GM12892 (cell line): ENCODE measurements around the gene PROK2.

Experiments
- DNase-seq: peaks from one replicate; pipeline ENCODE4 v3.0.0; 2011; ENCODE audit not compliant: insufficient read length
- FAIRE-seq: peaks from 2 replicates; lab custom pipeline; 2011; peaks lifted over from hg19 to GRCh38; lab: Jason Lieb, UNC
- POLR2A ChIP-seq: IDR thresholded peaks from 2 replicates; pipeline ENCODE4 v1.6.1; 2011; ENCODE audit warnings: low read depth, low read length, control low read depth
- POLR2AphosphoS5 ChIP-seq: IDR thresholded peaks from 2 replicates; pipeline ENCODE4 v1.6.1; 2011; ENCODE audit warnings: low read depth, low read length, control low read depth
- TAF1 ChIP-seq: IDR thresholded peaks from 2 replicates; pipeline ENCODE4 v1.6.1; 2011; ENCODE audit warnings: low read depth, mild to moderate bottlenecking, control low read depth, low read length, borderline replicate concordance

The PROK2 gene

DNA sequence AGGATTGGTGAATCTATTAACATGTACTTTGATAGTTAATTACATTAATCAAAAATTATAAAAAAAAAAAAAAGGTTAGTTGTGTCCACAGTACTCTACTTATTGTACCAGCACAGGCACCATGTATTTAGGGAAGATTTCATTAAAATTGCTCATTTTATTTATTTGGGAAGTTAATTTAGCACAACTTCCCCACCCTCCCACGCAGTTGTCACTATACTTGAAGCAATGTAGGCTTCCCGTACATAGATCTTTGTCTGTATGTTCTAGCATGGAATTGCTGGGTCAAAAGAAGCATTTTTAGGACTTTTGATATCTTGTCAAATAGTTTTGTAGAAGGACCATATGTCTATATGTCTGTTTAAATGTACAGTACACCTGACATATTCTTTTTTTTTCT, 26.9 kb downstream of the PROK2 start:
- DNase-seq: no peak
- no peak for FAIRE-seq
- TF ChIP-seq POLR2A (no peak), TAF1 (no peak), POLR2AphosphoS5 (no peak)

DNA sequence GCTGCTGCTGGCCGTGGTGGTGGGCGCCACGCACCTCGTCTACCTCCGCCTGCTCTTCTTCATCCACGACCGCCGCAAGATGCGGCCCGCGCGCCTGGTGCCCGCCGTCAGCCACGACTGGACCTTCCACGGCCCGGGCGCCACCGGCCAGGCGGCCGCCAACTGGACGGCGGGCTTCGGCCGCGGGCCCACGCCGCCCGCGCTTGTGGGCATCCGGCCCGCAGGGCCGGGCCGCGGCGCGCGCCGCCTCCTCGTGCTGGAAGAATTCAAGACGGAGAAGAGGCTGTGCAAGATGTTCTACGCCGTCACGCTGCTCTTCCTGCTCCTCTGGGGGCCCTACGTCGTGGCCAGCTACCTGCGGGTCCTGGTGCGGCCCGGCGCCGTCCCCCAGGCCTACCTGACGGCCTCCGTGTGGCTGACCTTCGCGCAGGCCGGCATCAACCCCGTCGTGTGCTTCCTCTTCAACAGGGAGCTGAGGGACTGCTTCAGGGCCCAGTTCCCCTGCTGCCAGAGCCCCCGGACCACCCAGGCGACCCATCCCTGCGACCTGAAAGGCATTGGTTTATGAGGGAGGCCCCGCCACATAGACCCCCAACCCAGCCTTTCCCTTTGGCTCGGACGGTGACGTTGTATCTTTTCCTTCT, 30.2 kb downstream of the PROK2 start:
- TF ChIP-seq TAF1: no peak
- TF ChIP-seq POLR2AphosphoS5: no peak
- no peak for TF ChIP-seq POLR2A
- no peak for FAIRE-seq
- DNase-seq: no peak

DNA sequence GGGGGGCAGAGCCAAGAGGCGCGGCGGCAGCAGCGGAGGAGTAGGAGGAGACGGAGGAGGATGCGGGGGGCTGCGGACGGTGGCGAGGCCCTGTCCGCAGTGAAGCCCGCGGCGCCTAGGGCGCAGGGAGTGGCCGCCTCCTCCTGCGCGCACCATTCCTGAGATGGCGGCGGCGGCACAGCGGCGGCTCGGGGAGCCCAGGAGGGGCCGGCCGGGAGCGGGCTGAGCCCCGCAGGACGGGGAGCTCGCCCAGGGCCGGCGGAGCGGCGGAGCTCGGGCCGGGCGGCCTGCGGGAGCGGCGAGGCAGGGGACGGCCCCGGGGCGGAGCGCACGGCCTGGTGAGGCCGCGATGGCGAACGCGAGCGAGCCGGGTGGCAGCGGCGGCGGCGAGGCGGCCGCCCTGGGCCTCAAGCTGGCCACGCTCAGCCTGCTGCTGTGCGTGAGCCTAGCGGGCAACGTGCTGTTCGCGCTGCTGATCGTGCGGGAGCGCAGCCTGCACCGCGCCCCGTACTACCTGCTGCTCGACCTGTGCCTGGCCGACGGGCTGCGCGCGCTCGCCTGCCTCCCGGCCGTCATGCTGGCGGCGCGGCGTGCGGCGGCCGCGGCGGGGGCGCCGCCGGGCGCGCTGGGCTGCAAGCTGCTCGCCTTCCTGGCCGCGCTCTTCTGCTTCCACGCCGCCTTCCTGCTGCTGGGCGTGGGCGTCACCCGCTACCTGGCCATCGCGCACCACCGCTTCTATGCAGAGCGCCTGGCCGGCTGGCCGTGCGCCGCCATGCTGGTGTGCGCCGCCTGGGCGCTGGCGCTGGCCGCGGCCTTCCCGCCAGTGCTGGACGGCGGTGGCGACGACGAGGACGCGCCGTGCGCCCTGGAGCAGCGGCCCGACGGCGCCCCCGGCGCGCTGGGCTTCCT, 31.0 kb downstream of the PROK2 start, which contains the start of gene GPR27:
TSS of gene GPR27 (plus strand) at position 155 of the 909 bp plus-strand sequence. CDS start at position 350, 195 bp downstream.
- TF ChIP-seq POLR2AphosphoS5 (no peak), TAF1 (no peak), POLR2A (no peak)
- FAIRE-seq (no peak), DNase-seq (no peak)

DNA sequence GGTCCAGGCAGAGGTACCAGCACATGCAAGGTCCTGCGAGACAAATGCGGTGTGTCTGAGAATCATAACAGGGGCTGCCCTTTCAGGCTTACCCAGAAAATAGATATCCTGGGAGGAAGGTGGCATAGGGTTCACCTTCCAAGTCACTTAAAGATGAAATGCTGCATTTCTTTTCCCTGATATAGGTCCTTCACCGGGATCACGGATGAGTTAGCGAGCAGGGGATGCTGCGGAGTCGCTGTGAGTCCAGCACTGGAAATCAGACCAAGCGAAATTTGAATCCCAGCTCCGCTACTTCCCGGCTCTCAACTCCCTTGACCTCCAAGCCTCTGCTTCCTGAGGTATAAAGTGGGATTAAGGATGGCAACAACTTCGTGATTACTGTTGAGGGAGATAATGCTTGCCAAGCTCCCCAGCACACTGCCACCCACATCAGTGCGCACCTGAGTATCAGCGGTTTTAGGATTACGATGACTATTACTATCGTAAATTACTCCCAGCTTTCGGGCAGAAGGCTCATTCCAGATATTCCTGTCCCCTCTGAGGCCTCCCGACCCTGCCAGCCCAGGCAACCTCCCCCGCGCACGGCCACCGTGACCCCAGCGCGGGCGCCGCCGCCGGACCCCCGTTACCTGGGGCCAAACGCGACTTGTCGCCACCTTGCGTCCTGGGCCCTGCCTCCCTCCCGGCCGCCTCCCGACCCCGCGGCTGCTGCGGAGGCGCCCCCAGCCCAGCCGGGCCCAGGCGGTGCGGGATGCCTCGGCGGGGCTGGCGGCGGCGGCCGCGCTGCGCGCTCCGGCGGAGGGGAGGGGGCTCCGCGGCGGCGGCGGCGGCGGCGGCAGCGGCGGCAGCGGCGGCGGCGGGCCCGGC, 31.9 kb downstream of the PROK2 start:
- no peak for FAIRE-seq
- DNase-seq: no peak
- no peak for TF ChIP-seq POLR2A
- no peak for TF ChIP-seq TAF1
- no peak for TF ChIP-seq POLR2AphosphoS5

DNA sequence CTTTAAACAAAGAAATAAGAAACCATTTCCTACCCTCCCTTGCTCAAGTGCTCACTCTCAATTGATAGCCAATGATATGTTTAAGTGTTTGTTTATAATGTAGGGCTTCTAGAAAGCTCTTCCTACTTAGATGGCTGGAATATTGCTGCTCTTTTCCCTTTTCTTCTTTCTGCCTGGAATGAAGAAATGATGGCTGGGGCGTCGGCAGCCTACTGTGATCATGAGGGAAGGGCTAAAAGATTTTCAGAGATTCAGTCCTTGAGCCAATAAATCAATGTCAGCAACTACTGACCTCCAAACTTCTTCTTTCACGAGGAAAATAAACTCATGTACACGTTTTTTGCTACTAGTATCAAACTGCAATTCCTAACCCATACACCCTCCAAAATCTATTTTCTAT, 33.3 kb downstream of the PROK2 start:
- DNase-seq: no peak
- TF ChIP-seq POLR2AphosphoS5 (no peak), TAF1 (no peak), POLR2A (no peak)
- FAIRE-seq: no peak

DNA sequence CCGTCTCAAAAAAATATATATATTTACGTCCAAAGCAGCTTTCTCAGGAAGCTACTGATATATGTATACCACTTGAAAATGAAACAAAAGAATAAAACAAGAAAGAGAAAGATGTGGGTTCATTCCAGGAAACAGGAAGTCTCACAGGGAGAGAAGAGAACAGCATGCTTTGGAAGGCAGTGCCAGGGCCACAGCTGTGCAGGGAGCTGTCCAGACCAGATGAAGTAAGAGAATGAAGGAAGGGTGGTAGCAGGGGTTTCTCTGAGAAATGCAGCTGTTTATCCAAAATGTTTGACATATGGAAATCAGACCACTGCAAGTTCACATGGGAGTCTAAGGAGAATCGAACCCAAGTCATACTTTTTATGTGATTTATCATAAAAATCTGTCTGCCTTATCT, 40.2 kb downstream of the PROK2 start:
- FAIRE-seq (no peak), DNase-seq (no peak)
- TF ChIP-seq TAF1: no peak
- TF ChIP-seq POLR2AphosphoS5: no peak
- no peak for TF ChIP-seq POLR2A

DNA sequence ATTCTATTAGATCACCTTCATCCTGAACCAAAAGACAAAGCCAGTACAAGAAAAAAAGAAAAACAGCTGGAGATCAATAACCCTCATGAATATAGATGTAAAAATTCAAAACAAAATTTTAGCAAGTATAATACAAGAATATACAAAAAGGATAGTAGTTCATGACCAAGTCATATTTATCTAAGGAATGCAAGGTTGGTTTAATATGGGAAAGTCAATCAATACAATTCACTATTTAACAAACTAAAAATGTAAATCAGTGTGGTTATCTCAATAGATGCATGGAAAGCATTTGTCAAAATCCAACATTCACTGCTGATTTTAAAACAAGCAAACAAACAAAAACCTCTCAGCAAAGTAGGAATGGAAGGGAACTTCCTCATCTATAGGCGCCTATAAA, 42.3 kb downstream of the PROK2 start:
- DNase-seq (no peak), FAIRE-seq (no peak)
- TF ChIP-seq POLR2AphosphoS5 (no peak), POLR2A (no peak), TAF1 (no peak)

DNA sequence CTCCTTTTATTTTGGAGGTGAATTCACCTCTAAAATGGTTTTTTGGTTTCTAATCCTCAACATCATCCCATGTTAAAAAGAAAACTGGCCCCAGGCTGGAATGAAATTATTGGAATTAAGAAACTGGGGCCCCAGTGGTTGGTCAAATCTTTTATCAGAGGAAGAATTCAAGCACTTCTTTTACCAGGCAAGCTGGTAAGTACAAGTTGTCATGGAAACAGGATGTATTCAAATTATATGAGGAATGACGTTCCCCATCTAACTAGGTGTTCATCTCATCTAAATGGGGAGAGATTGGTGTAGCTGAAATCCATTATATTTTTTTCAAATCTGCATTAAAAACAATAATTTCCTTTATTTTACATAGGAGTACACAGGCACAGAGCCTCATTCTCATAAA, 50.1 kb downstream of the PROK2 start:
- no peak for DNase-seq
- no peak for FAIRE-seq
- TF ChIP-seq POLR2AphosphoS5 (no peak), POLR2A (no peak)

DNA sequence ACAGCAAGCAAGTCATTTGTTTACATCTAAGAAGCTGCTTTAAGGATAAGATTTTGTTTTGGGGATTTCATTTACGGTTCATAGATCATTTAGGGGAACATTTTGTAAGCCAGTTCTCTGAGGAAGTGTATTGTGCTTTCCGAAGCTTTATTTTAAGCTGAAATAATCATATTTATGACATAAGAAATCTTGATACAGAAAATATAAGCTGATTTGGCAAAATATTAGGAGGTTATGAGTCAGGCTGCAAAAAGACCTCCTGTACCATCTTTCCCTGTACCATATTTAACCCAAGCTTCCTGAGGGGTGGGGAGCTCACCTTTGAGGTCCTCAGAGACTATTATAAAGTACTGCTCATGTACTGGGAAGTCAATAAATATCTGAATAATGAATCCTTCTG, 51.6 kb downstream of the PROK2 start:
- TF ChIP-seq POLR2AphosphoS5 (no peak), POLR2A (no peak), TAF1 (no peak)
- DNase-seq (no peak), FAIRE-seq (no peak)

DNA sequence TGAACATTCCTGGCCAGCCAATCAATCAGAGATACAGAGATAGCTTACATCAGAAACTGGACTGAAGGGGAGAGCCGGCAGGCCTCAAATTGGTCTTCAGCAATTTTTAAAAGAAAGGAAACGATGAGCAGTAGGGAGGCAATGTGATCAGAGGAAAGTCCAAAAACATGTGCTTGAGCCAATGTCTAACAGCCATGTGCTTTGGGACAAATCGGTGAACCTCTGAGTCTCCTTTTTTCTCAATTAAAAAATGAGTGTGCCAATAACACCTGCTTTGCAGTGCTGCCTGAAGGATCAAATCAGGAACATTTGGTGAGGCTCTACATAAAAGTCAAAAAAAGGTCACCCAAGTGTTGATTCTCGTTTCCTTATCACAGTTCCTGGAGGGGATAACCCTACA, 52.3 kb downstream of the PROK2 start:
- FAIRE-seq (no peak), DNase-seq (no peak)
- TF ChIP-seq POLR2A (no peak), POLR2AphosphoS5 (no peak), TAF1 (no peak)

DNA sequence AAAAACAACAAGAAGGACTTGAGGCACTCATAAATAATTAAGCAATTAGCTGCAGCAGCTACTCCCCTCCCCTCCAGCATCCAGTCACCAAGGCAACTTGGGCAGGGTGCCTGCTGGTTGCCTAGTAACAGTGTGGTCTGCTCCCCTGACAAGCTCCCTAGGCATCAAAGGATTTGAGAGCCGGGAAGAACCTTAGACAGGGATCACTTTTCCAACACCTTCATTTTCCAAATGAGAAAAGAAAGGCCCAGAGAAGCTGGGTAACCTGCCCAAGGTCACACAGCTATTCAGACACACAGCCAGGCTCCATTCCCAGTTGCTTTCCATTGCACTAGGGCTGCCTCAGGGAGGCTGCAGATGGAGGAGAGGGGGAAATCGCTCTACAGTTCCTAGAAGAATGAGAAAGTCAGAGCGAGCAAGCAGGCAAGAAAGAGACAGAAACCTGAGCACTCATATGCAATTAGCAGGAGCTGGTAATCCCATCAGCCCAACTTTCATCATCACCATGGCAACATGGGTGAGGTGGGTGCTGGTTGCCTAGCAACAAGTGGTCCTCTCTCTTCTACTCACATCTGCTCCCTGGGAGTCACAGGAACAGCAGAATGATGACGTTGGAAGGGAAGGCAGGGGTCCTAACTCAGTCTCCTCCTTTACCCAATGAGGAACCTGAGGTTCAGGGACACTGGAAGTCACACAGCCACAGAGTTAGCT, 56.2 kb downstream of the PROK2 start:
- TF ChIP-seq POLR2A (no peak), TAF1 (no peak), POLR2AphosphoS5 (no peak)
- no peak for FAIRE-seq
- no peak for DNase-seq

DNA sequence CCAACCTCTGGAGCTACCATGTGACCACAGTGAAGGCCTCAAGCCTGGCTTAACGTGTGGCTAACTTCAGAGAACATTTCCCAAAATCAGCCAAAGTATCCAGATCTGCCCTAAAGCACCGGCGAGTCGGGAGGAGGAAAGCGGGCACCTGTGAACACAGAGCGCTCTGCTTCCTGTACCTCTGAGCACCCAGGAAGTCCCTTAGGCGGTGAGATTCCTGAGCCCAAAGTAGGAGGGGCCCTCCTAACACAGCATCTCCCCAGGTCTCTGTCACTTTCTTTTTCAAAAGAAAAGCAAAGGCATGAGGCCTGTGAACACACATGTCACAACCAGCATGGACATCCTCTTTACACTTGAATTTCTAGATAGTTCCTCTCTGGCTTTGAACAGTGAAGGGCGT, 58.8 kb downstream of the PROK2 start:
- DNase-seq (no peak), FAIRE-seq (no peak)
- no peak for TF ChIP-seq POLR2A
- TF ChIP-seq TAF1: no peak
- no peak for TF ChIP-seq POLR2AphosphoS5
